Common myeloid progenitor, CD34-positive (primary cell): ENCODE data around the gene EMX1.
A peak's percentile ranks its signal among the peaks of the same experiment; 100 is the strongest.

ENCODE experiments used
- CTCF ChIA-PET: fragments of 350-600 bp; sonication (Branson Sonifier 250); formaldehyde crosslinking; loops from one replicate; lab custom pipeline; 2021; ENCODE audit warnings: antibody characterized with exemption; lab: Charles Lee
- POLR2A ChIA-PET: fragments of 350-600 bp; sonication (Branson Sonifier 250); formaldehyde crosslinking; loops from one replicate; lab custom pipeline; 2021; ENCODE audit warnings: antibody characterized with exemption; lab: Charles Lee
- DNase-seq, 3 donors: peaks; one replicate each; pipeline versions ENCODE4 v3.0.0 to v3.0.0-alpha.2; 2013
- H3K27ac ChIP-seq, 2 experiments: 1 replicate in 1 of 2; 2 replicates in 1 of 2; pipeline ENCODE4 v1.7.0; 2013; ENCODE audit warnings: inconsistent platforms in 2 of 2, low read length in 2 of 2, mild to moderate bottlenecking in 2 of 2, low read depth in 1 of 2, moderate library complexity in 1 of 2; ENCODE audit not compliant: severe bottlenecking in 2 of 2, insufficient read depth in 1 of 2, poor library complexity in 1 of 2
- H3K27me3 ChIP-seq, 5 experiments: replicated peaks in 2 of 5; 1 replicate in 3 of 5; 2 replicates in 2 of 5; pipeline versions ENCODE4 v1.6.1 to v1.7.0; 2013; ENCODE audit warnings: low read length in 4 of 5, mild to moderate bottlenecking in 2 of 5, moderate library complexity in 2 of 5, inconsistent platforms in 1 of 5; ENCODE audit not compliant: insufficient read depth in 5 of 5, control insufficient read depth in 4 of 5
- H3K36me3 ChIP-seq, 4 experiments: 1 replicate in 2 of 4; 2 replicates in 2 of 4; pipeline versions ENCODE4 v1.6.1 to v1.7.0; 2013; ENCODE audit warnings: low read length in 3 of 4, control low read depth in 1 of 4, mild to moderate bottlenecking in 1 of 4; ENCODE audit not compliant: control insufficient read depth in 4 of 4, insufficient read depth in 4 of 4
- H3K4me1 ChIP-seq, 4 experiments: 1 replicate in 3 of 4; 2 replicates in 1 of 4; pipeline versions ENCODE4 v1.6.1 to v1.7.1; 2013; ENCODE audit warnings: low read length in 3 of 4, mild to moderate bottlenecking in 3 of 4, control low read depth in 1 of 4, inconsistent platforms in 1 of 4, moderate library complexity in 1 of 4; ENCODE audit not compliant: control insufficient read depth in 4 of 4, insufficient read depth in 4 of 4; ENCODE audit errors: control extremely low read depth in 1 of 4
- H3K4me3 ChIP-seq, 7 experiments: 1 replicate in 4 of 7; 2 replicates in 3 of 7; pipeline versions ENCODE4 v1.5.1 to v1.7.0; 2013; ENCODE audit warnings: mild to moderate bottlenecking in 7 of 7, low read length in 6 of 7, moderate library complexity in 6 of 7, inconsistent platforms in 2 of 7, low read depth in 2 of 7, control low read depth in 1 of 7; ENCODE audit not compliant: insufficient read depth in 4 of 7, control insufficient read depth in 1 of 7; ENCODE audit errors: extremely low read depth in 1 of 7
- H3K9me3 ChIP-seq, 5 experiments: 1 replicate in 4 of 5; 2 replicates in 1 of 5; pipeline versions ENCODE4 v1.6.1 to v1.7.1; 2013; ENCODE audit warnings: low read length in 4 of 5, mild to moderate bottlenecking in 2 of 5, inconsistent platforms in 1 of 5, low read depth in 1 of 5, moderate library complexity in 1 of 5; ENCODE audit not compliant: control insufficient read depth in 4 of 5, insufficient read depth in 2 of 5; ENCODE audit errors: control extremely low read depth in 1 of 5
- WGBS: methylation state at CpG from one replicate; pipeline ENCODE4 v1.1.5; 2013; ENCODE audit not compliant: insufficient coverage; 5-methylcytosine and 5-hydroxymethylcytosine counted together

The EMX1 gene

DNA sequence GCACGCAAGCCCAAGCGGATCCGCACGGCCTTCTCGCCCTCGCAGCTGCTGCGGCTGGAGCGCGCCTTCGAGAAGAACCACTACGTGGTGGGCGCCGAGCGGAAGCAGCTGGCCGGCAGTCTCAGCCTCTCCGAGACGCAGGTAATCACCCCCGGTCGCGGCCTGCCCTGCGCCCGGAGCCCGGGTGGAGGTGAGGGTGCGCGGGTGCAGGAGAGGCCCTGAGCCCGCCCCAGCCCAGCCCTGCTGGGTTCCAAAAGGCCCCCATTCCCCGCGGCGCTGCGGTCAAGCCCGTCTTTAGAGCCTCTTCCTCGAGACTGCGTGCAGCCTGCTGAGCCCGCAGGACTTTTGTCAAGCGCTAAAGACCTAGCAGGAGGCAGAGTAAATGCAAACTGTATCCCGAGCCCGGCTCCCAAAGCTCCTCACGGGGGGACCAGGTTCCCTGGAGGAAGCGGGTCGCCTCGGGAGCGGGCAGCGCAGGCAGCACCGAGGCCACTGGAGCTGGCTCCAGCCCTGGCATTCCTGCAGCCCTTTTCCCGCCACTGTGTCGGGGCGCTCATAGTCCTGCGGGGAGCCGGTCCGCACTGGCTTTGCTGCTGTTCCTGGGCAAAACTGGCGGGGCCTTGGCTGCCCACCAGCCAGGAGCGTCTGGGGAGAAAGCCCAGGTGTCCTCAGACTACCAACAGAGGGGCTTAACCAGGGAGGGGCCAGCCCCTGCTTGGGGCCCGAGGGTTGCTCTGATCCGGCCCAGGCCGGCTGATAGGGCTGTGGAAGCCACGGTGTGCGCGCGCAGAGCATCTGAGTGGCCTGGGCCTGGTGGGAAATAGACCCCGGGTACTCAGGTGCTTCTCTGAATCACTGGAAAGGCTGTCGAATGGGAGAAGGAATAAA lies 7.3 kb downstream of the EMX1 start:
- CTCF ChIA-PET = interaction anchor here (1.0 to 2.7 kb wide), 2 partner anchors 32 to 49 kb away, joined by 3 to 9 read pairs; no protein-coding TSS in a partner anchor

GRCh38 chr2:72925328-72925943 lies 8.1 kb downstream of the EMX1 start:
- H3K36me3 ChIP-seq = no peaks in the 10 kb centered on the region
- no peak overlapping the region for H3K4me3 ChIP-seq
- peak in 1 of 3 donors; percentile 20 for DNase-seq
- CTCF ChIA-PET = interaction anchor here (0.9 to 1.4 kb wide), 3 partner anchors 8 to 182 kb away, joined by 3 to 5 read pairs (median 3); partner anchors contain the start of gene EMX1
- H3K9me3 ChIP-seq = no peaks in the 10 kb centered on the region
- H3K4me1 ChIP-seq = peaks cover 0 to 24% (median 20%) of the 10 kb centered on the region in 4 experiments
- POLR2A ChIA-PET = no interaction called here
- H3K27ac ChIP-seq = no peak overlapping the region
- 16% methylated on average over 15 of the region's 26 CpGs for WGBS
- H3K27me3 ChIP-seq = peaks cover 27 to 99% (median 79%) of the 10 kb centered on the region in 5 experiments

More for the DNA sequence above, 7.3 kb downstream of the EMX1 start:
- Histone ChIP-seq H3K36me3 (no peaks in the 10 kb centered on the region), H3K4me3 (peak overlapping the region in 2 of 7 experiments; percentile 15 to 19), H3K27me3 (peaks cover 27 to 99% (median 87%) of the 10 kb centered on the region in 5 experiments), H3K9me3 (no peaks in the 10 kb centered on the region), H3K27ac (no peak overlapping the region), H3K4me1 (peaks cover 0 to 29% (median 26%) of the 10 kb centered on the region in 4 experiments)
- WGBS = 4% methylated on average over 54 of the region's 61 CpGs
- POLR2A ChIA-PET = no interaction called here
- DNase-seq = peak; percentile 57 to 89 (median 87)

DNA sequence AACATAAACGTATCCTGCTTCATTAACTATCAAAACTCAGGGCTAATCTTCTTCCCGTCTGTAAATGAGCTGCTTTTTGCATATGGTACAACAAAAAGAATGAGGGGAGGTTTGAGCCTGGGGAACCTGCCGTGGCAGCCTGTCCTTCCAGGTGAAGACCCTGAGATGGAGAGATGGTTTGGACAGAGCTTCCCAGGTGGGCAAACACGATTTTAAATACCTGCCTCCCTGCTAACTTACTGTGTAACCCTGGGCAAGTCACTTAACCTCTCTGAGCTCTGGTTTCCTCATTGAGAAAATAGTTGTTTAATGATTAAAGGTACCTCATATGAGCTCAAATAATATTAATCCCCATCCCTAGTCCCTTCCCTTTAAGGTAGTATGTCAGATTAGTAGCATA lies 9.0 kb downstream of the EMX1 start:
- POLR2A ChIA-PET = no interaction called here
- no peak overlapping the region for H3K27ac ChIP-seq
- peaks cover 0 to 17% (median 14%) of the 10 kb centered on the region in 4 experiments for H3K4me1 ChIP-seq
- no peaks in the 10 kb centered on the region for H3K9me3 ChIP-seq
- H3K27me3 ChIP-seq = peaks cover 27 to 97% (median 70%) of the 10 kb centered on the region in 5 experiments
- WGBS = 20% methylated on average over 1 of the region's 4 CpGs
- CTCF ChIA-PET = interaction anchor here (0.9 to 2.5 kb wide), 6 partner anchors 9 to 181 kb away, joined by 3 to 12 read pairs (median 4); partner anchors contain the start of gene EMX1
- no peaks in the 10 kb centered on the region for H3K36me3 ChIP-seq
- no peak for DNase-seq
- H3K4me3 ChIP-seq = no peak overlapping the region

DNA sequence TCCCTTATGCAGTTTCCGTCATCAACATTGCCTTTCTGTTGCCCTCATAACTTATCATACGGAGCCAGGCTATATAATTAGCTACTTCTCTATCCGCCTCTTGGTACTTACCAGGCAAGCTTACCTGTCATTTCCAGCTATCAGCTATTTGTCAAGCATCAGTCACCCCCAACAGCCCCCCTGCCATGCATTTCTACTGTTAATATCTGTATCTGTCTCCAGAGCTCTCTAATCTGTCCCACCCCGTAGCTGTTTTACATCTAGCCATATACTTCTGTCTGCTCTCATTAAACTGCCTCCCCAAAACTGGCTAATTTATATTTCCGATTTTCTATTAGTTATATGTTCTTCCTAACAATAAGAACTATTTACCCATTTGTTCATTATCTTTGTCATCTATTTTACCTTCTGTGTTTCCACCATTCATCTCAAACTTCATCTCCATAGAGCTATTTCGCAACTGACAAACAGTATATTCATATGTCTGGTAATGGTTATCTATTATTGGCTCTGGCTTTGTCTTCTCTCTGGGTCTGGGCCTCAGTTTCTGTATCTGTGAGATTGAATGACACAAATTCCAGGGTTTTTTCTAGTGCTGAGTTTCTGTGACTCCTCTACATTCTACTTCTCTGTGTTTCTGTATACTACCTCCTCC lies 9.6 kb downstream of the EMX1 start:
- no peak overlapping the region for H3K27ac ChIP-seq
- H3K27me3 ChIP-seq = peaks cover 27 to 97% (median 64%) of the 10 kb centered on the region in 5 experiments
- peaks cover 0 to 17% (median 14%) of the 10 kb centered on the region in 4 experiments for H3K4me1 ChIP-seq
- ChIA-PET CTCF (interaction anchor here (0.6 to 2.5 kb wide), 8 partner anchors 9 to 40 kb away, joined by 3 to 12 read pairs (median 4); partner anchors contain the start of genes EMX1 and SPR), POLR2A (no interaction called here)
- H3K9me3 ChIP-seq = no peaks in the 10 kb centered on the region
- WGBS = 41% methylated on average over 4 of the region's 6 CpGs
- H3K36me3 ChIP-seq = no peaks in the 10 kb centered on the region
- H3K4me3 ChIP-seq = no peak overlapping the region
- peak in 1 of 3 donors; percentile 19 for DNase-seq

DNA sequence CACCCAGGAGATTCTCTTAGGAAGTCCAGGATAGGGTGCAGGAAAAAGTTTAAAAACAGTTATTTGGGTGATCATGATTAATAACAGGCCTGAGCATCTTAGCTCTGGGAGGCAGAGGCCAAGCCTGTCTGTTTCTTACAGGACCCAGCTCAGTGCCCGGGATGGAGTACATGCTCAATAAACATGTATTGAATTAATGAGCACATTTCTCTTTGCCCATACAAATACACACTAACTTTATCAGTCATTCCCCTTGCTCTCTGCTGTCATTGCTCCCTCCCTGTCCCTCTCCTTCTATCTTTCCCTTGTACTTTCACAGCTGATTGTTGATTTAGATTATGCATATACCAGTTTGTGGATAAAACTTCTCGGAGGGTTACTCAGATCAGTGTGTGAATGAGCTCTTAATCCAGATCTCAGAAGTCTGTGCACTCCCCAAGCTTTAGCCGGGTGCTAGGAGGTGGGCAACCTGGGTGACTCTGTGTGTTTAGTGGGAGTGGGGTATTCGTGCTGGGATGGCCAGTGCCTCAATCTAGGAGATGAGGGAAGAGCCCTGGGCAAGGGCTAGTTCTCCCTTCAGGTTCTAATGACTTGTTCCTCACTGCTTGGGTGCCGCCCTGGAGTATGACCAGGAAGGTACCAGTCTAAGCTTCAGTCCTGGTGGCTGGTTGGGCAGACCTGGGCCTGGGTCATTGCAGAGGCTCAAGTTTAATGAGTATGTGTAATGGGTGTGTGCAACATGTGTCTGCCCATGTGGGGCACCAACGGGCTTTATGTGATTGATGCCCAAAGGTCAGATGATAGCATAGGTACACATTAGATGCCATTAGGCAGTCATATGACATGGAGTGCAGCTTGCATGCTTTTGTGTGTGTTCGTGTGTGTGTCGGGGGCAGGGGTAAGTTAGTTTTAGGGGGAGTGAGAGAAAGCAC lies 10.6 kb downstream of the EMX1 start:
- Histone ChIP-seq H3K27ac (no peak overlapping the region), H3K36me3 (no peaks in the 10 kb centered on the region), H3K4me3 (no peak overlapping the region), H3K27me3 (peaks cover 23 to 97% (median 55%) of the 10 kb centered on the region in 5 experiments), H3K9me3 (no peaks in the 10 kb centered on the region), H3K4me1 (peaks cover 0 to 17% (median 14%) of the 10 kb centered on the region in 4 experiments)
- POLR2A ChIA-PET = interaction anchor here (0.6 kb wide), 1 partner anchor 91 kb away, joined by 3 read pairs; no protein-coding TSS in a partner anchor
- WGBS = 91% methylated on average over 5 of the region's 8 CpGs
- DNase-seq = no peak
- CTCF ChIA-PET = interaction anchor here (0.6 to 2.5 kb wide), 7 partner anchors 8 to 182 kb away, joined by 3 to 12 read pairs (median 3); partner anchors contain the start of gene SPR

DNA sequence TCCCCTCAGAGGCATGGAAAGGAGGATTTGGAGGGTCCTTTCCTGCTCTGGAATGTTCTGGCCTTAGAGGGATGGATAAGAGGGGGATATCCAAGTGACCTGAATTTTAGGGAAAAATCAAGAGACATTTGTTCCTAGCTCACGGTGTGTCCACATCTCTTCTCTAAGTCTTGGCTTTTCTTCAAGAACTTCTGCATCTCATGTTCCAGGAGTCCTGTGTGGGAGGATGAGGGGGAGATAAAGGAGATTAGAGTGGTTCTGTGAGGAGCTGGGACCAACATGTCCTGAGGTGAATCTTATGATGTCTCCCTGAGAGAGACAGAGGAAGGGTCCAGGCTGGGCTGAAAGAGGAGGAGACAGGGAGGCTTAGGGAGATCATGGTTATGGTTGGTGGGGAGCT lies 11.7 kb downstream of the EMX1 start:
- Histone ChIP-seq H3K36me3 (no peaks in the 10 kb centered on the region), H3K27me3 (peaks cover 23 to 87% (median 44%) of the 10 kb centered on the region in 5 experiments), H3K4me1 (peaks cover 0 to 11% (median 10%) of the 10 kb centered on the region in 4 experiments), H3K9me3 (no peaks in the 10 kb centered on the region), H3K27ac (no peak overlapping the region), H3K4me3 (no peak overlapping the region)
- ChIA-PET POLR2A (no interaction called here), CTCF (interaction anchor here (1.2 kb wide), 1 partner anchor 183 kb away, joined by 3 read pairs; no protein-coding TSS in a partner anchor)
- WGBS = 100% methylated on average over 1 of the region's 1 CpG
- no peak for DNase-seq
